Right atrium auricular region (tissue), 2 donors: ENCODE results near the gene NDST3. TPM values are rescaled to one million over a fixed set of nuclear protein-coding genes. Genes with fewer than 3 reads are reported as not detected.

Experiments used
- DNase-seq: peaks from one replicate; pipeline ENCODE4 v3.0.0-alpha.2; 2019; ENCODE audit warnings: low spot score
- H3K27ac ChIP-seq, 2 donors: fragments of 200-600 bp; sonication (generic); 1 replicate in 1 of 2; 2 replicates in 1 of 2; pipeline ENCODE4 v1.5.1; 2016 to 2019
- H3K27me3 ChIP-seq, 2 donors: fragments of 200-600 bp; sonication (generic); one replicate each; pipeline versions ENCODE4 v1.5.1 to v1.6.0; 2017 to 2019
- H3K36me3 ChIP-seq: fragments of 200-600 bp; sonication (generic); one replicate; pipeline ENCODE4 v1.5.1; 2016
- H3K4me1 ChIP-seq, 2 donors: fragments of 200-600 bp; sonication (generic); one replicate each; pipeline versions ENCODE4 v1.5.1 to v1.6.0; 2017 to 2019
- H3K4me3 ChIP-seq, 2 donors: fragments of 200-600 bp; sonication (generic); 1 replicate in 1 of 2; 2 replicates in 1 of 2; pipeline ENCODE4 v1.5.1; 2017 to 2019; ENCODE audit warnings: mild to moderate bottlenecking in 1 of 2, moderate library complexity in 1 of 2
- H3K9me3 ChIP-seq, 2 donors: fragments of 200-600 bp; sonication (generic); one replicate each; pipeline ENCODE4 v1.5.1; 2019
- CTCF ChIP-seq, 2 donors: fragments of 200-600 bp; sonication (generic); IDR thresholded peaks; one replicate each; pipeline ENCODE4 v1.5.1; 2019; ENCODE audit warnings: antibody characterized with exemption in 2 of 2
- total RNA-seq, 2 donors: library from RNA; depleted of rRNA; stranded (reverse); fragments of >200 nt; gene quantifications; one replicate each; pipeline ENCODE4 v1.1.0, GENCODE V29; 2016

Gene NDST3
- total RNA-seq, 2 donors from 2014 or later, result 0.15 TPM; not detected in 1

- no peak for DNase-seq
- no peak for TF ChIP-seq CTCF (IDR thresholded peaks at IDR 0.05)
- Histone ChIP-seq H3K9me3 (no peaks in the 10 kb centered on the region), H3K36me3 (no peaks in the 10 kb centered on the region), H3K4me3 (no peak overlapping the region), H3K4me1 (no peaks in the 10 kb centered on the region), H3K27ac (no peak overlapping the region), H3K27me3 (no peaks in the 10 kb centered on the region)
Measured at GRCh38 chr4:118112117-118113046, 78.1 kb downstream of the NDST3 start.

DNA sequence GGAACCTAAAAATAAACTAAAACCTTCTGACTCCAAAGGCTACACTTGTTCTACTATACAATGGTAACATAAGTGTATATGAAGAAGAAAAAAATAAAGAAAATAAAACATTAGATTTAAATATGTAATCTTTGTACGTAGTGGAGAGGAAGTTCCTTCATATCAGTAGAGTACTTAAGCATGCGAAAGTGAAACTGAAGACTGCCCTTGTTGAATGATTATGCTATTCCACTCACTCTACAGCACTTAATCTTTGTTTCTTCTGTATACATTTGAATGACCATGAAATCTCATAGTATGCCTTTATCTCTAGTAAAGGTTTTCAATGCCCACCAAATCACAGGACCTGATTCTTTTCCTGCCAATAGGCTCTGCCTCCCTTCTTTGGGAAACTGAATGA lies 78.9 kb downstream of the NDST3 start:
- no peak for DNase-seq
- no peak overlapping the region for H3K27ac ChIP-seq
- no peaks in the 10 kb centered on the region for H3K27me3 ChIP-seq
- no peaks in the 10 kb centered on the region for H3K9me3 ChIP-seq
- no peak overlapping the region for H3K4me3 ChIP-seq
- no peaks in the 10 kb centered on the region for H3K36me3 ChIP-seq
- no peaks in the 10 kb centered on the region for H3K4me1 ChIP-seq
- TF ChIP-seq CTCF (IDR thresholded peaks at IDR 0.05), result no peak

GRCh38 chr4:118114720-118115119 lies 80.4 kb downstream of the NDST3 start:
- Histone ChIP-seq H3K27me3 (no peaks in the 10 kb centered on the region), H3K4me1 (no peaks in the 10 kb centered on the region), H3K36me3 (no peaks in the 10 kb centered on the region), H3K9me3 (no peaks in the 10 kb centered on the region), H3K4me3 (no peak overlapping the region), H3K27ac (no peak overlapping the region)
- no peak for DNase-seq
- TF ChIP-seq CTCF (IDR thresholded peaks at IDR 0.05), result no peak

GRCh38 chr4:118120120-118120760 lies 86.0 kb downstream of the NDST3 start:
- H3K27me3 ChIP-seq, result no peaks in the 10 kb centered on the region

DNA sequence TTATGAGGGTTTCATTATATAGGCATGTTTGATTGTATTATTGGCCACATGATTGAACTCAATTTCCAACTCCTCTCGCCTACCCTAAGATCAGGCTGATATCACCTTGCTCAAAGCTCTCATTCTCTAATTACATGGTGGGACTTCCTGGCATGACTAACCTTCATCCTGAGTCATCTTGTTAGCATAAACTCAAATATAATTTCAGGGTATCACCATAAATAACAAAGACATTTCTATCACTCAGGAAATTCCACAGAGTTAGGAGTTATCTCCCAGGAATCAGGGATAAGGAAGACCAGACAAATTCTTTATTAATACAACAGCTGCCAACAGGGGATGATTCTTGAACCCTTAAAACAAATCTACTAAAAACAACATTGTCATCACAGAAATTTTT lies 90.7 kb downstream of the NDST3 start:
- TF ChIP-seq CTCF (IDR thresholded peaks at IDR 0.05), result no peak
- DNase-seq, result no peak
- H3K27ac ChIP-seq, result no peak overlapping the region
- H3K36me3 ChIP-seq, result no peaks in the 10 kb centered on the region
- H3K4me3 ChIP-seq, result no peak overlapping the region
- H3K4me1 ChIP-seq, result no peaks in the 10 kb centered on the region
- no peaks in the 10 kb centered on the region for H3K9me3 ChIP-seq
- H3K27me3 ChIP-seq, result no peaks in the 10 kb centered on the region

More at GRCh38 chr4:118120120-118120760, 86.0 kb downstream of the NDST3 start:
- no peak for DNase-seq
- Histone ChIP-seq H3K36me3 (no peaks in the 10 kb centered on the region), H3K4me3 (no peak overlapping the region), H3K9me3 (no peaks in the 10 kb centered on the region), H3K27ac (no peak overlapping the region), H3K4me1 (no peaks in the 10 kb centered on the region)
- no peak for TF ChIP-seq CTCF (IDR thresholded peaks at IDR 0.05)
